HG03460 (cell line): ENCODE results near the gene PCDHGA8.
"Not testable (repeated sequence)": the region's sequence is repeated elsewhere in the genome, so short reads cannot be mapped to it uniquely, and the experiment has no call there.

Source experiments
- ATAC-seq: cut with Tn5 transposase; IDR thresholded peaks from one replicate; pipeline ENCODE4 v1.9.1; 2021; ENCODE audit not compliant: unreplicated experiment

The PCDHGA8 gene

DNA sequence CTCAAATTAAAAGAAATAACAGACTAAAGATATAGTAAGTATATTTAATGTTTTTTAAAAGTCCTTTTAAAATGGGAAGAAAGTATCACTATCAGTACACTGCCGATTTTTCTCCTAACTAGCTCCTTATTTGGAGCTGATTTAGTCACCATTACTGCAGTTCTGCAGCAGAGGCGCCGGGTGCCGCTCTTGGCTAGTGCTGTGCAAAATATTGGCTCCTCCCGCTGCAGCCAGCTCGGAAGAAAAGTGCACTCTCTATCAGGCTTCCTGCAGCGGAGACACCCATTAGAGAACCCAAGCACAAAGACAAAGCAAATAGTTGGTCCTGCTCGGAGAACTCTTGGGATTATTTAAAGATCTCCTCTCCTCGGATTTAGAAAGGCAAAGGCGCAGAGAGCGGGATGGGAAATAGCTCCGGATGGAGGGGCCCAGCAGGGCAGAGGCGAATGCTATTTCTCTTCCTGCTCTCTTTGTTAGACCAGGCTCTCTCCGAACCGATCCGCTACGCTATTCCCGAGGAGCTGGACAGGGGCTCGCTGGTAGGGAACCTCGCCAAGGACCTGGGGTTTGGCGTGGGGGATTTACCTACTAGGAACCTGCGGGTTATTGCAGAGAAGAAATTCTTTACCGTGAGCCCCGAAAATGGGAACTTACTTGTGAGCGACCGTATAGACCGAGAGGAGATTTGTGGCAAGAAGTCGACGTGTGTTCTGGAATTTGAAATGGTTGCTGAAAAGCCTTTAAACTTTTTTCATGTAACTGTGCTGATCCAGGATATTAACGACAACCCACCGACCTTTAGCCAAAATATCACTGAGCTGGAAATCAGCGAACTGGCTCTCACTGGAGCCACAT lies 22.2 kb upstream of the PCDHGA8 start, which contains the start of gene PCDHGB3:
PCDHGB3 (plus strand) TSS at position 249 of the 855 bp plus-strand sequence; CDS start at position 402, 153 bp downstream.
- ATAC-seq, result peak; percentile 88

DNA sequence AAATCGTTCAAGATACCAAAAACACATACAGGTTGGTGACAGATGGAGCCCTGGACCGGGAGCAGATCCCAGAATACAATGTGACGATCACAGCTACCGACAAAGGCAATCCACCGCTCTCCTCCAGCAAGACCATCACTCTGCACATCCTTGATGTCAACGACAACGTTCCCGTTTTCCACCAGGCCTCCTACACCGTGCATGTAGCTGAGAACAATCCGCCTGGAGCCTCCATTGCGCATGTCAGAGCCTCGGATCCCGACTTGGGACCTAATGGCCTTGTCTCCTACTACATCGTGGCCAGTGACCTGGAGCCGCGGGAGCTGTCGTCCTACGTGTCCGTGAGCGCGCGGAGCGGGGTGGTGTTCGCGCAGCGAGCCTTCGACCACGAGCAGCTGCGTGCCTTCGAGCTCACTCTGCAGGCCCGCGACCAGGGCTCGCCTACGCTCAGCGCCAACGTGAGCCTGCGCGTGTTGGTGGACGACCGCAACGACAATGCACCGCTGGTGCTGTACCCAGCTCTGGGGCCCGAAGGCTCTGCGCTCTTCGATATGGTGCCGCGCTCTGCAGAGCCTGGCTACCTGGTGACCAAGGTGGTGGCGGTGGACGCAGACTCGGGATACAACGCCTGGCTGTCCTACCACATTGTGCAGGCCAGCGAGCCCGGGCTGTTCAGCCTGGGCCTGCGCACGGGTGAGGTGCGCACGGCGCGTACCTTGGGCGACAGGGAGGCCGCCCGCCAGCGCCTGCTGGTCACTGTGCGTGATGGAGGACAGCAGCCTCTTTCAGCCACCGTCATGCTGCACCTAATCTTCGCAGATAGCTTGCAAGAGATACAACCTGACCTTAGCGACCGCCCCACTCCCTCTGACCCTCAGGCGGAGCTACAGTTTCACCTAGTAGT lies 20.6 kb upstream of the PCDHGA8 start:
- ATAC-seq, result no peak

DNA sequence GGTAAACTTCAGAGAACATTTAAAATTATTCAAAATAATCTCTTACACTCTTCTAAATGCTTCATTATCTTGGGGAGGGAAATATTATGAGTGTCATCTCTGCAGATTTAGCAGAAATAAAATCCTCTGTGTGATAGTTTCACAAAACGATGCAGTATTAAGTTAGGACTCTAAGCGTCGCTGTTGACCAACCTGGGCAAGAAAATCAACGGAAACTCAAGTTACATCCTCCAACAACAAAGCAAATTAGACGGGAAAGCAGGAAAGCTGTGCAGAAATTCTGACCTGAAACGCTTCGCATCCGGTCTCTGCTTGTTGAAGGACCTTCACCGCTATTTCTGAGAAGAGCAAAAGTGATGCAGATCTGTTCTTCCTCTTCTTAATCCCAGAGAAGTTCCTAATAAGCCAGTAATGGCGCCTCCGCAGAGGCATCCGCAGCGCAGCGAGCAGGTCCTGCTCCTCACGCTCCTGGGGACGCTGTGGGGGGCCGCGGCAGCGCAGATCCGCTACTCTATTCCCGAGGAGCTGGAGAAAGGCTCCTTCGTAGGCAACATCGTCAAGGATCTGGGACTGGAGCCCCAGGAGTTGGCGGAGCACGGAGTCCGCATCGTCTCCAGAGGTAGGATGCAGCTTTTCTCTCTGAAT lies 18.6 kb upstream of the PCDHGA8 start, which contains the start of gene PCDHGA6:
PCDHGA6 (plus strand) TSS at position 219 of the 645 bp plus-strand sequence; CDS start at position 412, 193 bp downstream.
- no peak for ATAC-seq

DNA sequence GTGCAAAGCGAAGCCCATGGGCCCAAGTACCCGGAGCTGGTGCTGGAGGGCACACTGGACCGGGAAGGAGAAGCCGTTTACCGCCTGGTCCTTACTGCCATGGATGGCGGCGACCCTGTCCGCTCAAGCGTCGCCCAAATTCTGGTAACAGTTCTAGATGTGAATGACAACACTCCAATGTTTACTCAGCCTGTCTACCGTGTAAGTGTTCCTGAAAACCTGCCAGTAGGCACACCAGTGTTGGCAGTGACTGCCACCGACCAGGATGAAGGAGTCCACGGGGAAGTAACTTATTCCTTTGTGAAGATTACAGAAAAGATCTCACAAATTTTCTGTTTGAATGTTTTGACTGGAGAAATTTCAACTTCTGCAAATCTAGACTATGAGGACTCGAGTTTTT lies 17.8 kb upstream of the PCDHGA8 start:
- no peak for ATAC-seq

DNA sequence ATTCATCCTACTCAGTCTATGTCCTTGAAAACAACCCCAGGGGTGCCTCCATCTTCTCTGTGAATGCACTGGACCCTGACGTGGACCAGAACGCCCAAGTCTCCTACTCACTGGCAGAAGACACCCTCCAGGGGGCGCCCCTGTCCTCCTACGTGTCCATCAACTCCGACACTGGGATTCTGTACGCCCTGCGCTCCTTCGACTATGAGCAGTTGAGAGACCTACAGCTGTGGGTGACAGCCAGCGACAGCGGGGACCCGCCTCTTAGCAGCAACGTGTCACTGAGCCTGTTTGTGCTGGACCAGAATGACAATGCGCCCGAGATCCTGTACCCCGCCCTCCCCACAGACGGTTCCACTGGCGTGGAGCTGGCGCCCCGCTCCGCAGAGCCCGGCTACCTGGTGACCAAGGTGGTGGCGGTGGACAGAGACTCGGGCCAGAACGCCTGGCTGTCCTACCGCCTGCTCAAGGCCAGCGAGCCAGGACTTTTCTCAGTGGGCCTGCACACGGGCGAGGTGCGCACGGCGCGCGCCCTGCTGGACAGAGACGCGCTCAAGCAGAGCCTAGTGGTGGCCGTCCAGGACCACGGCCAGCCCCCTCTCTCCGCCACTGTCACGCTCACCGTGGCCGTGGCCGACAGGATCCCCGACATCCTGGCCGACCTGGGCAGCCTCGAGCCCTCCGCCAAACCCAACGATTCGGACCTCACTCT lies 16.8 kb upstream of the PCDHGA8 start:
- not testable (repeated sequence) for ATAC-seq

DNA sequence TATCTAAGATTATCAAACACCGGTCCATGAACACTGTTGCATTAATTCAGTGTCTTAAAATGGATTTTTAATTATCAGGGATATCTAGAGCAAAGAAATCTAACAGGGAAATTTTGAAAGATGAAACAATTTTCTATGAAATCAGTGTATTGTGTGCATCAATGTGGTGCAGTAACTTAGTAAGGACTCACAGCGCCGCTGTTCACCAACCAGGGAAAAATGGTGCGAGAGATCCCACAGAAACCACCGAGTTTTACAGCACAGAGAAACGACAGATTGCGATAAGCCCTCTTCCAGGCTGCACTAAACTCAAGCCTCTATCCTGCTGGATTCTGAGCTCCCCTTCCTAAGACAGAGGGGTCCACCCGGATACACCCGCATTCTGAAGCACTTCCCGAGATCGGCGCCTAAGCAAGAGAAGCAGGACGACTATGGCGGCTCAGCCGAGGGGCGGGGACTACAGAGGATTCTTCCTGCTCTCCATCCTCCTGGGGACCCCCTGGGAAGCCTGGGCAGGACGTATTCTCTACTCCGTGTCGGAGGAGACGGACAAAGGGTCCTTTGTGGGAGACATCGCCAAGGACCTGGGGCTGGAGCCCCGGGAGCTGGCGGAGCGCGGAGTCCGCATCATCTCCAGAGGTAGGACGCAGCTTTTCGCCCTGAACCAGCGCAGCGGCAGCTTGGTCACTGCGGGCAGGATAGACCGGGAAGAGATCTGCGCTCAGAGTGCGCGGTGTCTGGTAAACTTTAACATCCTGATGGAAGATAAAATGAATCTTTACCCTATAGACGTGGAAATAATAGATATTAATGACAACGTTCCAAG lies 9.8 kb upstream of the PCDHGA8 start, which contains the start of gene PCDHGA7:
PCDHGA7 (plus strand) TSS at position 274 of the 826 bp plus-strand sequence; CDS start at position 432, 158 bp downstream.
- no peak for ATAC-seq

DNA sequence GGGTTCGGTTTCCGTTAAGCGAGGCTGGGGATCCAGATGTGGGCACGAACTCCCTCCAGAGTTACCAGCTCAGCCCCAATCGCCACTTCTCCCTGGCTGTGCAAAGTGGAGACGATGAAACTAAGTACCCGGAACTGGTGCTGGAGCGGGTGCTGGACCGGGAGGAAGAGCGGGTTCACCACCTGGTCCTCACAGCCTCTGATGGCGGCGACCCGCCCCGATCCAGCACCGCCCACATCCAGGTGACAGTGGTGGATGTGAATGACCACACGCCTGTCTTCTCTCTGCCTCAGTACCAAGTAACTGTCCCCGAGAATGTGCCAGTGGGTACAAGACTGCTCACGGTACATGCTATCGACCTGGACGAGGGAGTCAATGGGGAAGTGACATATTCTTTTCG lies 9.1 kb upstream of the PCDHGA8 start:
- ATAC-seq, result no peak

DNA sequence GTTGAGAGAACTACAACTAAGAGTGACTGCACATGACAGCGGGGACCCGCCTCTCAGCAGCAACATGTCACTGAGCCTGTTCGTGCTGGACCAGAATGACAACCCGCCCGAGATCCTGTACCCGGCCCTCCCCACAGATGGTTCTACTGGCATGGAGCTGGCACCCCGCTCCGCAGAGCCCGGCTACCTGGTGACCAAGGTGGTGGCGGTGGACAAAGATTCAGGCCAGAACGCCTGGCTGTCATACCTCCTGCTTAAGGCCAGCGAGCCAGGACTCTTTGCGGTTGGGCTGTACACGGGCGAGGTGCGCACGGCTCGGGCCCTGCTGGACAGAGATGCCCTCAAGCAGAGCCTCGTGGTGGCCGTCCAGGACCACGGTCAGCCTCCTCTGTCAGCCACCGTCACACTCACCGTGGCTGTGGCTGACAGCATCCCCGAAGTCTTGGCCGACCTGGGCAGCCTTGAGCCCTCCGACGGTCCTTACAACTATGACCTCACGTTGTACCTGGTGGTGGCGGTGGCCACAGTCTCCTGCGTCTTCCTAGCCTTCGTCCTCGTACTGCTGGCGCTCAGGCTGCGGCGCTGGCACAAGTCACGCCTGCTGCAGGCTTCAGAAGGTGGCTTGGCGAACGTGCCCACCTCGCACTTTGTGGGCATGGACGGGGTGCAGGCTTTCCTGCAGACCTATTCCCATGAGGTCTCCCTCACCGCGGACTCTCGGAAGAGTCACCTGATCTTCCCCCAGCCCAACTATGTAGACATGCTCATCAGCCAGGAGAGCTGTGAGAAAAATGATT lies 7.8 kb upstream of the PCDHGA8 start:
- no peak for ATAC-seq

DNA sequence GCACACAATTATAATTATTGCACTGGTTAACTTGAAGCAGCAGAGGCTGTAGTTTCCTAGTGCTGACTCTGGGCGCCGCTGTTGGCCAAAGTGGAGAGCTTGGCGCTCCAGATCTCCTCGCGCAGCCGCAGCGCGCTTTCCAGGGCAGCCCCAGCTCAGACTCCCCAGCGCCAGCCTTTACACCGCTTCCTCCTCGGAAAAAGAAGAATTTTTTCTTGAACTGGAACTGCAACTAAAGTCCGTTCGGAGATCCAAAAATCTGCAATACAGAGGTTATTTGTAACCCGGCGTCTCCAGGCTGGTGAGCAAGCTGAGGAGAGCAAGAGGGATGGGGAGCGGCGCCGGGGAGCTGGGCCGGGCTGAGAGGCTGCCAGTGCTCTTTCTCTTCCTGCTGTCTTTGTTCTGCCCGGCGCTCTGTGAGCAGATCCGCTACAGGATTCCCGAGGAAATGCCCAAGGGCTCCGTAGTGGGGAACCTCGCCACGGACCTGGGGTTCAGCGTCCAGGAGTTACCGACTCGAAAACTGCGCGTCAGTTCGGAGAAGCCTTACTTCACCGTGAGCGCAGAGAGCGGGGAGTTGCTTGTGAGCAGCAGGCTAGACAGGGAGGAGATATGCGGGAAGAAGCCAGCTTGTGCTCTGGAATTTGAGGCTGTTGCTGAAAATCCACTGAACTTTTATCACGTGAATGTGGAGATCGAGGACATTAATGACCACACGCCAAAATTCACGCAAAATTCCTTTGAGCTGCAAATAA lies 4.7 kb upstream of the PCDHGA8 start, which contains the start of gene PCDHGB4:
PCDHGB4 (plus strand) TSS at position 142 of the 755 bp plus-strand sequence; CDS start at position 329, 187 bp downstream.
- not testable (repeated sequence) for ATAC-seq

DNA sequence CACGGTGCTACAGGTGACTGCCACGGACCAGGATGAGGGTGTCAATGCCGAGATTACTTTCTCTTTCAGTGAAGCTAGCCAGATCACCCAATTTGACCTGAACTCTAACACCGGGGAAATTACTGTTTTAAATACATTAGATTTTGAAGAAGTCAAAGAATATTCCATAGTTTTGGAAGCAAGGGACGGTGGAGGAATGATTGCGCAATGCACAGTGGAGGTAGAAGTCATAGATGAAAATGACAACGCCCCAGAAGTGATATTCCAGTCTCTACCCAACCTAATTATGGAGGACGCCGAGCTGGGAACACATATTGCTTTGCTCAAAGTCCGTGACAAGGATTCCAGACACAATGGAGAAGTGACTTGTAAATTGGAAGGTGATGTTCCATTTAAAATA lies 3.8 kb upstream of the PCDHGA8 start:
- ATAC-seq, result no peak

DNA sequence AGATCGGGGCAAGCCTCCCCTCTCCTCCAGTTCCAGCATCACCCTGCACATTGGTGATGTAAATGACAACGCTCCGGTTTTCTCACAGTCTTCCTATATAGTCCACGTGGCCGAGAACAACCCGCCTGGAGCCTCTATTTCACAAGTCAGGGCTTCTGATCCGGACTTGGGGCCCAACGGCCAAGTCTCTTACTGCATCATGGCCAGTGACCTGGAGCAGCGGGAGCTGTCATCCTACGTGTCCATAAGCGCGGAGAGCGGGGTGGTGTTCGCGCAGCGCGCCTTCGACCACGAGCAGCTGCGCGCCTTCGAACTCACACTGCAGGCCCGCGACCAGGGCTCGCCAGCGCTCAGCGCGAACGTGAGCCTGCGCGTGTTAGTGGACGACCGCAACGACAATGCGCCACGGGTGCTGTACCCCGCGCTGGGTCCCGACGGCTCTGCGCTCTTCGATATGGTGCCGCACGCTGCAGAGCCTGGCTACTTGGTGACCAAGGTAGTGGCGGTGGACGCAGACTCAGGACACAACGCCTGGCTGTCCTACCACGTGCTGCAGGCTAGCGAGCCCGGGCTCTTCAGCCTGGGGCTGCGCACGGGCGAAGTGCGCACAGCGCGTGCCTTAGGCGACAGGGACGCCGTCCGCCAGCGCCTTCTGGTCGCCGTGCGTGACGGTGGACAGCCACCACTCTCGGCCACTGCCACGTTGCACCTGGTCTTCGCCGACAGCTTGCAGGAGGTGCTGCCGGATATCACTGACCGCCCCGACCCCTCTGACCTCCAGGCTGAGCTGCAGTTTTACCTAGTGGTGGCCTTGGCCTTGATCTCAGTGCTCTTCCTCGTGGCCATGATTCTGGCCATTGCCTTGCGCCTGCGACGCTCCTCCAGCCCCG lies 3.0 kb upstream of the PCDHGA8 start:
- no peak for ATAC-seq

DNA sequence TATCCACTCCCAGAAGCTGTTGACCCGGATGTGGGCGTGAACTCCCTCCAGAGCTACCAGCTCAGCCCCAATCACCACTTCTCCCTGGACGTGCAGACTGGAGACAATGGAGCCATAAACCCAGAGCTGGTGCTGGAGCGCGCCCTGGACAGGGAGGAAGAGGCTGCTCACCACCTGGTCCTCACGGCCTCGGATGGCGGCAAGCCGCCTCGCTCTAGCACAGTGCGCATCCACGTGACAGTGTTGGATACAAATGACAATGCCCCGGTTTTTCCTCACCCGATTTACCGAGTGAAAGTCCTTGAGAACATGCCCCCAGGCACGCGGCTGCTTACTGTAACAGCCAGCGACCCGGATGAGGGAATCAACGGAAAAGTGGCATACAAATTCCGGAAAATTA lies 834 bp downstream of the PCDHGA8 start:
- ATAC-seq, result no peak

DNA sequence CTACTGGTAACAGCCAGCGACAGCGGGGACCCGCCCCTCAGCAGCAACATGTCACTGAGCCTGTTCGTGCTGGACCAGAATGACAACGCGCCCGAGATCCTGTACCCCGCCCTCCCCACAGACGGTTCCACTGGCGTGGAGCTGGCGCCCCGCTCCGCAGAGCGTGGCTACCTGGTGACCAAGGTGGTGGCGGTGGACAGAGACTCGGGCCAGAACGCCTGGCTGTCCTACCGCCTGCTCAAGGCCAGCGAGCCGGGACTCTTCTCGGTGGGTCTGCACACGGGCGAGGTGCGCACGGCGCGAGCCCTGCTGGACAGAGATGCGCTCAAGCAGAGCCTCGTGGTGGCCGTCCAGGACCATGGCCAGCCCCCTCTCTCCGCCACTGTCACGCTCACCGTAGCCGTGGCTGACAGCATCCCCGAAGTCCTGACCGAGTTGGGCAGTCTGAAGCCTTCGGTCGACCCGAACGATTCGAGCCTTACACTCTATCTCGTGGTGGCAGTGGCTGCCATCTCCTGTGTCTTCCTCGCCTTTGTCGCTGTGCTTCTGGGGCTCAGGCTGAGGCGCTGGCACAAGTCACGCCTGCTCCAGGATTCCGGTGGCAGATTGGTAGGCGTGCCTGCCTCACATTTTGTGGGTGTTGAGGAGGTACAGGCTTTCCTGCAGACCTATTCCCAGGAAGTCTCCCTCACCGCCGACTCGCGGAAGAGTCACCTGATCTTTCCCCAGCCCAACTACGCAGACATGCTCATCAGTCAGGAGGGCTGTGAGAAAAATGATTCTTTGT lies 2.2 kb downstream of the PCDHGA8 start:
- ATAC-seq, result not testable (repeated sequence)

DNA sequence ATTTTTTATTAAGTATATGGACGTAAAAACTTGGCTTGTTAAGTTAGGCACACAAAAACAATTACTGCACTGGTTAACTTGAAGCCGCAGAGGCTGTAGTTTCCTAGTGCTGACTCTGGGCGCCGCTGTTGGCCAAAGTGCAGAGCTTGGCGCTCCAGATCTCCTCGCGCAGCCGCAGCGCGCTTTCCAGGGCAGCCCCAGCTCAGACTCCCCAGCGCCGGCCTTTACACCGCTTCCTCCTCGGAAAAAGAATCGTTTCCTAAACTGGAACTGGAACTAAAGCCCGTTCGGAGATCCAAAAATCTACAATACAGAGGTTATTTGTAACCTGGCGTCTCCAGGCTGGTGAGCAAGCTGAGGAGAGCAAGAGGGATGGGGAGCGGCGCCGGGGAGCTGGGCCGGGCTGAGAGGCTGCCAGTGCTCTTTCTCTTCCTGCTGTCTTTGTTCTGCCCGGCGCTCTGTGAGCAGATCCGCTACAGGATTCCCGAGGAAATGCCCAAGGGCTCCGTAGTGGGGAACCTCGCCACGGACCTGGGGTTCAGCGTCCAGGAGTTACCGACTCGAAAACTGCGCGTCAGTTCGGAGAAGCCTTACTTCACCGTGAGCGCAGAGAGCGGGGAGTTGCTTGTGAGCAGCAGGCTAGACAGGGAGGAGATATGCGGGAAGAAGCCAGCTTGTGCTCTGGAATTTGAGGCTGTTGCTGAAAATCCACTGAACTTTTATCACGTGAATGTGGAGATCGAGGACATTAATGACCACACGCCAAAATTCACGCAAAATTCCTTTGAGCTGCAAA lies 5.5 kb downstream of the PCDHGA8 start, which contains the start of gene PCDHGB5:
PCDHGB5 (plus strand) TSS at position 192 of the 796 bp plus-strand sequence; CDS start at position 373, 181 bp downstream.
- peak; percentile 87 for ATAC-seq

DNA sequence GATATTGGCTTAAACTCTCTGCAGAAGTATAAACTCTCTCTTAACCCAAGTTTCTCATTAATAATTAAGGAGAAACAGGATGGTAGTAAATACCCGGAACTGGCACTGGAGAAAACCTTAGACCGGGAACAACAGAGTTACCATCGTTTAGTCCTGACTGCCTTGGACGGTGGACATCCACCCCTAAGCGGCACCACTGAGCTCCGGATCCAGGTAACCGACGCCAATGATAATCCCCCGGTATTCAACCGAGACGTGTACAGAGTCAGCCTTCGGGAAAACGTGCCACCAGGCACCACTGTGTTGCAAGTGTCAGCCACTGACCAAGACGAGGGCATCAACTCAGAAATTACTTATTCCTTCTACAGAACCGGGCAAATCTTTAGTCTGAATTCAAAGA lies 6.2 kb downstream of the PCDHGA8 start:
- no peak for ATAC-seq
